Nephron (organoid): ENCODE data around the gene LMX1B.

Experiments
- H3K27ac Mint-ChIP-seq, 3 experiments: 2 replicates each; pipeline ENCODE4 v1.8.0; 2020; ENCODE audit warnings: mixed read lengths in 3 of 3, mild to moderate bottlenecking in 2 of 3, moderate library complexity in 1 of 3
- H3K27me3 Mint-ChIP-seq: 2 replicates; pipeline ENCODE4 v1.8.0; 2021; ENCODE audit warnings: low read depth, mild to moderate bottlenecking, moderate library complexity, mixed read lengths
- H3K36me3 Mint-ChIP-seq: 2 replicates; pipeline ENCODE4 v1.8.0; 2020; ENCODE audit warnings: low read depth, mixed read lengths
- H3K4me1 Mint-ChIP-seq: 2 replicates; pipeline ENCODE4 v1.8.0; 2020; ENCODE audit warnings: mixed read lengths
- H3K4me3 Mint-ChIP-seq, 3 experiments: 2 replicates each; pipeline ENCODE4 v1.8.0; 2020; ENCODE audit warnings: mild to moderate bottlenecking in 3 of 3, mixed read lengths in 3 of 3, moderate library complexity in 2 of 3
- H3K9me3 Mint-ChIP-seq: 2 replicates; pipeline ENCODE4 v1.8.0; 2020; ENCODE audit warnings: mixed read lengths
- CTCF ChIP-seq, 3 experiments: fragments of 200-600 bp; sonication (generic); IDR thresholded peaks; one replicate each; pipeline ENCODE4 v1.5.0; 2021; ENCODE audit warnings: antibody characterized with exemption in 3 of 3; ENCODE audit not compliant: unreplicated experiment in 3 of 3

LMX1B gene

GRCh38 chr9:126665644-126666035 lies 51.9 kb downstream of the LMX1B start:
- H3K4me1 Mint-ChIP-seq = peaks cover 32% of the 10 kb centered on the region
- H3K27ac Mint-ChIP-seq = no peak overlapping the region
- peaks cover 4% of the 10 kb centered on the region for H3K27me3 Mint-ChIP-seq
- H3K9me3 Mint-ChIP-seq = no peaks in the 10 kb centered on the region
- H3K4me3 Mint-ChIP-seq = no peak overlapping the region
- H3K36me3 Mint-ChIP-seq = no peaks in the 10 kb centered on the region
- TF ChIP-seq CTCF (IDR thresholded peaks at IDR 0.05; ENCODE audit: unreplicated experiment in 3 of 3) = no peak

DNA sequence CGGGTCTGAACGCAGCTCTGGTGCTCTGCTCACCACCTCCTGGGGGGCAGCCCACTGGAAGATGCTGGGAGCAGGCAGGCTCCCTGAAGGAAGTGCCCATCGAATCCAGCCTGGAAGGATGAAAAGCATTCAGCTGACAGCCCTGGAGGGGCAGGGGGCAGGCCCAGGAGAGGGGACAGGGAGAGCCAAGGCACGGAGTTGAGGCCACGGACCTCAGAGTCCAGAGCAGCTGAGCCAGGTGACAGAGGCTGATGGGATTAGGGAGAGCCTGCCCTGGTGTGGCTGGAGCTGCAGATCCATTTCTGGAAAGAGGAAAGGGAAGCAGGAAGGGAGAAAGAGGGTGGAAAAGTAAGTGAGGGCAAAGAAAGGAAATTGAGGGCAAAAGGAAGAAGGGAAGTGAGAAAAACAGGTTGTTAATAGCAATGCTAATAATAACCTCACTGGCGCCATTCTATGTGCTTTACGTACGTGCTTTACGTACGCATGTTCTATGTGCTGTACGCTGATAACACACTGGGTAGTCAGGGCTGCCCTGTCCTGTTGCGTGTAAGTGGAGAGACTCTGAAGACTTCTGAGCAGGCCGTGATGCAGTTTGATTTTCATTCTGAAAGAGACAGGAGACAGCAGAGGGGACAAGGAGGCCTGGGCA lies 52.6 kb downstream of the LMX1B start:
- Mint-ChIP-seq H3K27me3 (peaks cover 4% of the 10 kb centered on the region), H3K4me3 (no peak overlapping the region), H3K27ac (peak overlapping the region; percentile 15 to 53 (median 22)), H3K4me1 (peaks cover 29% of the 10 kb centered on the region), H3K9me3 (no peaks in the 10 kb centered on the region), H3K36me3 (no peaks in the 10 kb centered on the region)
- no peak for TF ChIP-seq CTCF (IDR thresholded peaks at IDR 0.05; ENCODE audit: unreplicated experiment in 3 of 3)

DNA sequence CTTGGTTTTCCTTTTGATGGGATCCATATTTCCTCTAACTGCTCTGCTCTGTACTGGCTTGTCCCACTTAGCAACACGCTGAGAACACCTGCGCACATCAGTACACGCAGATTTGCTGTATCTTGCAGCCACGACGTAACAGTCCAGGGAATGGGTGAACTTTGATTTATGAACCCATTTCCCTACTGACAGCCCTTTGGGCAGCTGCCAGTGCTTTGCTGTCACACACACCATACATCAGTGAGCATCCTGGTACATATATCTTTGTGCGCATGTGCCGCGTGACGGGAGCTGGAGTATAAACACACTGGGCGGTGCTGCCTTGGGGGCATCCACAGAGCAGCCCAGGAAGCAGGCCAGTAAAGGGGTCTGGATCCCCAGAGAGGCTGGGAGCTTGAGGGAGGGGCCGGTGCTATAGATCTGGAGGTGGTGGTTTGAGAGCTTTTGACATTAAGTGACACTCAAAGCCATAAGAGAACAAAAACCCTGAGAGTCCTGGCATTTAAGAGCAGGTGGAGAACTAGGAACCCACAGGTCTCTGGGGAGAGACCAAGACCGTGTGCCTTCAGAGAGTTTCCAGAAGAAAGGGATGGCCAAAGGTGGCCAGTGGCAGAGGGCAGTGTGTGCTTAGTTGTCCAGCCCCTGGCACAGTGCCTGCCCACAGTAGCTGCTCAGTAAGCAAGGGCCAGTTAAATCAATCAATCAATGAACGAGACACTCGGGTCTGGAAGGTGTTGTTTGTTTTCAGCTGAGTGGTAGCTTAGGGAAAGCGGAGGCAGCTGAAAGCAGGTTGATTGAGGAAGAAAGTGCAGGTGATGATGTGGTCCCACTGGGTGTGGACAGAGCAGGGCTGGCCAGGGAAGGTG lies 53.7 kb downstream of the LMX1B start:
- Mint-ChIP-seq H3K4me3 (no peak overlapping the region), H3K4me1 (peaks cover 28% of the 10 kb centered on the region), H3K27me3 (peaks cover 11% of the 10 kb centered on the region), H3K9me3 (no peaks in the 10 kb centered on the region), H3K27ac (no peak overlapping the region), H3K36me3 (no peaks in the 10 kb centered on the region)
- no peak for TF ChIP-seq CTCF (IDR thresholded peaks at IDR 0.05; ENCODE audit: unreplicated experiment in 3 of 3)

DNA sequence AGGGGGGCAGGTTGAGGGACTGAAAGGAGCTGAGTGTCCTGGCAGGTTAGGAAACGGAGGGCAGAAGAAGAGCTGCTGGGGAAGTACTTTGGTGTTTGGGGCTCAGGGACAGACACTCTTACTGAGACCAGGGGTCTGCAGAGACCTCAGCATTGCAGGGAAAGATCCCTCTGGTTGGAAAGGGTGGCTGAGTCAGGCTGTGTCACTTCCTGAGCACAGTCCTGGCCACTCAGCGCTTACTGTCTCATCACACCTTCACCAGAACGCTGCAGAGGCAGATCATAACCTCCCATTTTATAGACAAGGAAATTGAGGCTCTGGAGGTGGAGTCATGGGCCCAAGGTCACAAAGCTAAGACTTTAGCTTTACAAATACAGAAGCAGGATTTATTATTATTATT lies 54.3 kb downstream of the LMX1B start:
- no peak for TF ChIP-seq CTCF (IDR thresholded peaks at IDR 0.05; ENCODE audit: unreplicated experiment in 3 of 3)
- no peak overlapping the region for H3K4me3 Mint-ChIP-seq
- peaks cover 14% of the 10 kb centered on the region for H3K27me3 Mint-ChIP-seq
- no peaks in the 10 kb centered on the region for H3K36me3 Mint-ChIP-seq
- no peak overlapping the region for H3K27ac Mint-ChIP-seq
- peaks cover 28% of the 10 kb centered on the region for H3K4me1 Mint-ChIP-seq
- H3K9me3 Mint-ChIP-seq = no peaks in the 10 kb centered on the region

DNA sequence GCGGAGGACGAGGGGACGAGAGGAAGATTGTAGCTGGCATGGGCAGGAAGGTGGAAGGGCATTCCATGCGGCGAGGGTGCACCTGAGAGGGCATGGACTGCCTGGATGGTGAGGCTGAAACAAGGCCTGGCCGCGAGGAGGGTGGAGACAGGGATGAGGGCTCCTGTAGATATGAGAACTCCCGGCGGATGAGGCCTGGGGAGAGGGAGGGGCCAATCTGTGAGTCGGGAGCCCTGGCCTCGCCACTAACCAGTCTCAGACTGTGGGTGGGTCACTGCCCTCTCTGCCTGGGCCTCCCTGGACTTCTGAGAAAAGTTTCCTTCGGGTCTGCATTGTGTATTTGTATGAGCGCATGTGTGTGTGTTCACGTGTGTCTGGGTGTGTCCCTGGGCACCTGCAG lies 55.4 kb downstream of the LMX1B start:
- TF ChIP-seq CTCF (IDR thresholded peaks at IDR 0.05; ENCODE audit: unreplicated experiment in 3 of 3) = no peak
- Mint-ChIP-seq H3K4me3 (no peak overlapping the region), H3K36me3 (no peaks in the 10 kb centered on the region), H3K4me1 (peaks cover 26% of the 10 kb centered on the region), H3K9me3 (no peaks in the 10 kb centered on the region), H3K27ac (no peak overlapping the region), H3K27me3 (peaks cover 23% of the 10 kb centered on the region)
